Measurements from ENCODE around the gene DYNLT5.

Gene DYNLT5

DNA sequence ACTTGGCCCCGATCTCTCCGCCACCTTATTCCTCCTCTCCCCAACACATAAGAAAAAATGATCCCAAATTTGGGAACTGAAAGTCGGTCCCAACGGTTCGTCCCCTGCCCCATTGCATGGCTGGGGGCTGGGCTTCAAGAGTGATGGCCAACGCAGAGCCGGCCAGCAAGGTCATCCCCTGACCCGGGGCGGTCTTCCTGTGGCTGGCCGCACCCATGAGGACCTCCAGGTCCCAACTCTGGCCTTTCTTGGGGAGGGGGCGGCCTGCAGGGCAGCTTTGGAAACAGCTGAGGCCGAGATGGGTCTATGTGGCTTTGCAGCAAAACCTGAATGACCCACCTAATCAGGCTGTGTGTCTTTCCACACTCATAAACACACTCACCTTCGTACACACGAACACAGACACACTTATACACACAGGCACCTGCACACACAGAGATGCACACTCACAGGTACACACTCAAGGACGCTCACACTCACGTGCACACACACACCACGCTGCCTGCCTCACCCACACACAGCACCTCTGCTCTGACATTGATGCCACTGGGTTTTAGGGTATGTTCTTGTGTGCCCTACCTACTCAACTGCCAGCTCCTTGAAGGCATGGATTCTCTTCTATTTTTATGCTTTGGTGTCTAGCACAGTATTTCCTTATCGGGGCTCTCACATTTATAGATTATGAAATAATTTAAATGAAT, 562 bp downstream of the DYNLT5 start:
- Histone ChIP-seq H3K27me3 (replicated peaks; ENCODE audit: control insufficient read depth, insufficient read depth, low read length) (no peaks in the 10 kb centered on the region), H3K9ac (ENCODE audit: low read length) (peak overlapping the region; percentile 50), H3K4me1 (ENCODE audit: control insufficient read depth, insufficient read depth, low read length) (peaks cover 6% of the 10 kb centered on the region), H3K9me3 (ENCODE audit: control insufficient read depth, low read length) (no peaks in the 10 kb centered on the region), H3K4me3 (ENCODE audit: low read length) (peak overlapping the region; percentile 76), H3K36me3 (ENCODE audit: control insufficient read depth, insufficient read depth, low read length, severe bottlenecking) (no peaks in the 10 kb centered on the region)
- no peak for DNase-seq (ENCODE audit: low read depth)

DNA sequence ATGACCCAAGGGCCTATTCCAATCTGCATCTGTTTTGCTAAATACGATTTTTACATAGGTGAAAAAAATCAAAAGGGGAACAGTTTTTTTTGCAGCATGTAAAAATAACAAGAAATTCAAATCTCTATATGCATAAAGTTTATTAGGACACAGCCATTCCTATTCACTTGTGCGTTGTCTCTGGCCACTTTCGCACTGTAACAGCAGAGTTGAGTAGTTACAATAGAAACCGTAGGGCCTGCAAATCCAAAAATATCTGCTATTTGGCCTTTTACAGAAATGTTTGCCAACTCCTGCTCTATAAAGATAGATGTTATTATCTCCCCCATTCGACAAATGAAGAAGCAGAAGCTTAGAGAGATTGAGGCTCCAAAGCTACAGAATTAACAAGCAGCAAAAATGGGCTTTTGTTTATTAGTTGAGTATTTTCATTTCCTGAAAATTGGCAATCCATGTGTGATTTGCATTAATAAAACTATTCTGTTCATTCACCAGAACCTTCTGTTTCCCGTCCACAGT, 5.5 kb downstream of the DYNLT5 start:
- Histone ChIP-seq H3K9ac (ENCODE audit: low read length) (no peak overlapping the region), H3K4me3 (ENCODE audit: low read length) (no peak overlapping the region), H3K4me1 (ENCODE audit: control insufficient read depth, insufficient read depth, low read length) (no peaks in the 10 kb centered on the region), H3K27me3 (replicated peaks; ENCODE audit: control insufficient read depth, insufficient read depth, low read length) (no peaks in the 10 kb centered on the region), H3K9me3 (ENCODE audit: control insufficient read depth, low read length) (no peaks in the 10 kb centered on the region), H3K36me3 (ENCODE audit: control insufficient read depth, insufficient read depth, low read length, severe bottlenecking) (no peaks in the 10 kb centered on the region)
- no peak for DNase-seq (ENCODE audit: low read depth)

DNA sequence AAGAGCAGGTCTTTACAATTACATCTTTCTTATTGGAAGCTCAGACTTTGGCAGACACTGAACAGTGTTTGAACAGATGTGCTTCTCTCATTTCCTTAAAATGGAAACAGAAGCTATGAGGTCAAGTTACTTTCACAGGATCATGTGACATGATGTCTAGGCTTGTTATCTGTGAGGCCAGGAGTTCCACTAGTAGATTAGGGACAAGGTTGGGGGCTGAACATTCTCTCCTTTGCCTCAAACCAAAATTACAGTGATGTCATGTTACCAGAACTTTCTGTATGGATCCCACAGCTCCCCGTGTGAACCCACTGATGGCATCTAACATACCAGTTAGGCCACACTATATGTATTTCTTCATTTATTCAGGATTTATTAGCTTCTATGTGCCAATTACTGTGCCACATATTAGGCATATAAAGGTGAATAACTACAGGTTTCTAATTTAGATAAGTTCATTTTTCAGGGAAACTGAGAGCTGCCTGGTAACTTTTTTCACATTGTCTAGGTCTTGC, 6.0 kb downstream of the DYNLT5 start:
- Histone ChIP-seq H3K9ac (ENCODE audit: low read length) (no peak overlapping the region), H3K36me3 (ENCODE audit: control insufficient read depth, insufficient read depth, low read length, severe bottlenecking) (no peaks in the 10 kb centered on the region), H3K4me1 (ENCODE audit: control insufficient read depth, insufficient read depth, low read length) (no peaks in the 10 kb centered on the region), H3K27me3 (replicated peaks; ENCODE audit: control insufficient read depth, insufficient read depth, low read length) (no peaks in the 10 kb centered on the region), H3K4me3 (ENCODE audit: low read length) (no peak overlapping the region), H3K9me3 (ENCODE audit: control insufficient read depth, low read length) (no peaks in the 10 kb centered on the region)
- no peak for DNase-seq (ENCODE audit: low read depth)

- H3K9me3 ChIP-seq (ENCODE audit: control insufficient read depth, low read length), result no peaks in the 10 kb centered on the region
Measured at GRCh38 chr1:66760506-66760905, 8.2 kb downstream of the DYNLT5 start.

GRCh38 chr1:66761221-66761620, 9.0 kb downstream of the DYNLT5 start:
- Histone ChIP-seq H3K9ac (ENCODE audit: low read length) (no peak overlapping the region), H3K4me3 (ENCODE audit: low read length) (no peak overlapping the region), H3K27me3 (replicated peaks; ENCODE audit: control insufficient read depth, insufficient read depth, low read length) (no peaks in the 10 kb centered on the region), H3K9me3 (ENCODE audit: control insufficient read depth, low read length) (no peaks in the 10 kb centered on the region), H3K36me3 (ENCODE audit: control insufficient read depth, insufficient read depth, low read length, severe bottlenecking) (no peaks in the 10 kb centered on the region), H3K4me1 (ENCODE audit: control insufficient read depth, insufficient read depth, low read length) (no peaks in the 10 kb centered on the region)
- peak; percentile 45 for DNase-seq (ENCODE audit: low read depth)

More at GRCh38 chr1:66760506-66760905, 8.2 kb downstream of the DYNLT5 start:
- H3K36me3 ChIP-seq (ENCODE audit: control insufficient read depth, insufficient read depth, low read length, severe bottlenecking), result no peaks in the 10 kb centered on the region
- no peaks in the 10 kb centered on the region for H3K27me3 ChIP-seq (replicated peaks; ENCODE audit: control insufficient read depth, insufficient read depth, low read length)
- no peak overlapping the region for H3K4me3 ChIP-seq (ENCODE audit: low read length)
- H3K9ac ChIP-seq (ENCODE audit: low read length), result no peak overlapping the region
- no peak for DNase-seq (ENCODE audit: low read depth)
- no peaks in the 10 kb centered on the region for H3K4me1 ChIP-seq (ENCODE audit: control insufficient read depth, insufficient read depth, low read length)

- H3K4me3 ChIP-seq (ENCODE audit: low read length), result no peak overlapping the region
- H3K9ac ChIP-seq (ENCODE audit: low read length), result no peak overlapping the region
- no peaks in the 10 kb centered on the region for H3K9me3 ChIP-seq (ENCODE audit: control insufficient read depth, low read length)
- H3K36me3 ChIP-seq (ENCODE audit: control insufficient read depth, insufficient read depth, low read length, severe bottlenecking), result no peaks in the 10 kb centered on the region
- no peaks in the 10 kb centered on the region for H3K4me1 ChIP-seq (ENCODE audit: control insufficient read depth, insufficient read depth, low read length)
- peak; percentile 83 for DNase-seq (ENCODE audit: low read depth)
- no peaks in the 10 kb centered on the region for H3K27me3 ChIP-seq (replicated peaks; ENCODE audit: control insufficient read depth, insufficient read depth, low read length)
Measured at GRCh38 chr1:66764994-66765578, 12.8 kb downstream of the DYNLT5 start.

- no peaks in the 10 kb centered on the region for H3K9me3 ChIP-seq (ENCODE audit: control insufficient read depth, low read length)
- no peaks in the 10 kb centered on the region for H3K36me3 ChIP-seq (ENCODE audit: control insufficient read depth, insufficient read depth, low read length, severe bottlenecking)
- H3K4me1 ChIP-seq (ENCODE audit: control insufficient read depth, insufficient read depth, low read length), result no peaks in the 10 kb centered on the region
- no peak for DNase-seq (ENCODE audit: low read depth)
- H3K4me3 ChIP-seq (ENCODE audit: low read length), result no peak overlapping the region
- no peaks in the 10 kb centered on the region for H3K27me3 ChIP-seq (replicated peaks; ENCODE audit: control insufficient read depth, insufficient read depth, low read length)
- H3K9ac ChIP-seq (ENCODE audit: low read length), result no peak overlapping the region
Measured at GRCh38 chr1:66767626-66768025, 15.4 kb downstream of the DYNLT5 start.

DNA sequence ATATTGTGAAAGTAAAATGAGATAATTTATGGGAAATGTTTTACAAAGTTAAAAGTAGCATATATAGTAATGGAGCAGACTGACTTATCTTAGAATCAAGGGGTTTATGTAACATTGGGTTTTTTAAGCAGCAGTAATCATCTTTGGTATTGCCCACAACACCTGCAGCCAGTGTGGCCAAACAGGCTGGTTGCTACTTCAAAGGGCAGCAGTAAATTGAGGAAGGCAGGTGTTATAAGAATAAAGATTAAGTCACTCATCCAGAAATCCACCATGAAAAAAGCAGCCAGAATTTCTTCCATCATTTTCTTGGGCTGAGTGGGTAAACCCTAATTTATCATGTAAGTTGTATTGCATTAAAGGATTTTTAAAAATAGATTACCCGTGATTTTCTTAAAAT, 16.7 kb downstream of the DYNLT5 start:
- H3K27me3 ChIP-seq (replicated peaks; ENCODE audit: control insufficient read depth, insufficient read depth, low read length), result no peaks in the 10 kb centered on the region
- H3K9me3 ChIP-seq (ENCODE audit: control insufficient read depth, low read length), result no peaks in the 10 kb centered on the region
- no peak overlapping the region for H3K4me3 ChIP-seq (ENCODE audit: low read length)
- no peak for DNase-seq (ENCODE audit: low read depth)
- H3K36me3 ChIP-seq (ENCODE audit: control insufficient read depth, insufficient read depth, low read length, severe bottlenecking), result no peaks in the 10 kb centered on the region
- no peak overlapping the region for H3K9ac ChIP-seq (ENCODE audit: low read length)
- no peaks in the 10 kb centered on the region for H3K4me1 ChIP-seq (ENCODE audit: control insufficient read depth, insufficient read depth, low read length)

GRCh38 chr1:66769512-66770229, 17.4 kb downstream of the DYNLT5 start:
- no peaks in the 10 kb centered on the region for H3K27me3 ChIP-seq (replicated peaks; ENCODE audit: control insufficient read depth, insufficient read depth, low read length)
- no peak overlapping the region for H3K9ac ChIP-seq (ENCODE audit: low read length)
- no peak overlapping the region for H3K4me3 ChIP-seq (ENCODE audit: low read length)
- no peak for DNase-seq (ENCODE audit: low read depth)
- no peaks in the 10 kb centered on the region for H3K4me1 ChIP-seq (ENCODE audit: control insufficient read depth, insufficient read depth, low read length)
- H3K36me3 ChIP-seq (ENCODE audit: control insufficient read depth, insufficient read depth, low read length, severe bottlenecking), result no peaks in the 10 kb centered on the region
- no peaks in the 10 kb centered on the region for H3K9me3 ChIP-seq (ENCODE audit: control insufficient read depth, low read length)

DNA sequence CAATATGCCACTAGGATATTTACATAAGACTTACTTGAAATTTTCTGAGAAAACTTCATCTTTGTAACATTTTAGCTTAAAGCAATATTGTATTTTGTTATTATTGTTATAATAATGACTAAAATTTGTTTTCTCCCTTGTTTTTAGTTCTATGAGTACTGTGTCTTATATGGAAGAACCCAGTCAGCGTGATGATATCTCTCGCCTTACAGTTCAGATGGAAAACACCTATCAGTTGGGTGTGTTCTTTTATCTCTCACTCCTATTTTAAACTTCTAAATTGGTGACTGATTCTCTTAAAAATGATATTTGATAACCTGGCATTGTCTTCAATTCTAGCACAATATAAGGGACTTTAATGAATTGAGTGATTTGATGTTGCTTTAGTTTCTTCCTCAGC, 18.0 kb downstream of the DYNLT5 start:
- DNase-seq (ENCODE audit: low read depth), result no peak
- Histone ChIP-seq H3K4me3 (ENCODE audit: low read length) (no peak overlapping the region), H3K9me3 (ENCODE audit: control insufficient read depth, low read length) (no peaks in the 10 kb centered on the region), H3K27me3 (replicated peaks; ENCODE audit: control insufficient read depth, insufficient read depth, low read length) (no peaks in the 10 kb centered on the region), H3K36me3 (ENCODE audit: control insufficient read depth, insufficient read depth, low read length, severe bottlenecking) (no peaks in the 10 kb centered on the region), H3K9ac (ENCODE audit: low read length) (no peak overlapping the region), H3K4me1 (ENCODE audit: control insufficient read depth, insufficient read depth, low read length) (no peaks in the 10 kb centered on the region)

DNA sequence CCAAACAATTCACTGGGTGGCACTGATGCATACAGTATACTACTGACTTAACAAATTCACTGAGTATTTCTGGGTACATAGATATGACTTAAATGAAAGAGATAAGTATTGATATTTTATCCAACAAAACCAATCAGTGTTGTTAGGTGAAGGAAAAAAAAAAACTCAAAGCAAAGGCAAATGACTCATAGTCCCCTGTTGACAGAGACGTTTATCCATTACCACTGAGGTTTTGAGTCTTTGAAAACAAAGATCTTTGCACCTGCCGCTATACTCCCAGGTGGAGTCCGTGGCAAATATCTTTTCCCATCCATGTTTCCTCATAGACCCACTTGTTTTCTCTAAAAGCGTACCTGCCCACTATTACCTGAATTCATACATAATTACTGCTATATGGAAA, 18.4 kb downstream of the DYNLT5 start:
- no peak overlapping the region for H3K9ac ChIP-seq (ENCODE audit: low read length)
- no peaks in the 10 kb centered on the region for H3K27me3 ChIP-seq (replicated peaks; ENCODE audit: control insufficient read depth, insufficient read depth, low read length)
- H3K36me3 ChIP-seq (ENCODE audit: control insufficient read depth, insufficient read depth, low read length, severe bottlenecking), result no peaks in the 10 kb centered on the region
- no peak for DNase-seq (ENCODE audit: low read depth)
- no peak overlapping the region for H3K4me3 ChIP-seq (ENCODE audit: low read length)
- no peaks in the 10 kb centered on the region for H3K4me1 ChIP-seq (ENCODE audit: control insufficient read depth, insufficient read depth, low read length)
- H3K9me3 ChIP-seq (ENCODE audit: control insufficient read depth, low read length), result no peaks in the 10 kb centered on the region

Measured in adipocyte (in vitro differentiated cells).